Right renal pelvis (tissue), 4 donors: ENCODE measurements around the gene ZNF33A. TPM values are rescaled to one million over a fixed set of nuclear protein-coding genes. Genes with fewer than 3 reads are reported as not detected.
A peak's percentile ranks its signal among the peaks of the same experiment; 100 is the strongest.
"Not testable (repeated sequence)": the region's sequence is repeated elsewhere in the genome, so short reads cannot be mapped to it uniquely, and the experiment has no call there.

Experiments
- DNase-seq, 4 donors: peaks; one replicate each; pipeline ENCODE4 v3.0.0-alpha.2; 2013; ENCODE audit warnings: low read depth in 4 of 4, low spot score in 3 of 4, missing footprints in 1 of 4
- polyA plus RNA-seq, 4 donors: library from polyadenylated mRNA; unstranded; fragments of 120-200 nt; gene quantifications; one replicate each; pipeline ENCODE4 v1.2.1, GENCODE V29; 2013; ENCODE audit not compliant: insufficient read length in 4 of 4

Gene ZNF33A
- polyA plus RNA-seq, 4 donors: 36.3 to 52.1 (median 48.3) TPM

DNA sequence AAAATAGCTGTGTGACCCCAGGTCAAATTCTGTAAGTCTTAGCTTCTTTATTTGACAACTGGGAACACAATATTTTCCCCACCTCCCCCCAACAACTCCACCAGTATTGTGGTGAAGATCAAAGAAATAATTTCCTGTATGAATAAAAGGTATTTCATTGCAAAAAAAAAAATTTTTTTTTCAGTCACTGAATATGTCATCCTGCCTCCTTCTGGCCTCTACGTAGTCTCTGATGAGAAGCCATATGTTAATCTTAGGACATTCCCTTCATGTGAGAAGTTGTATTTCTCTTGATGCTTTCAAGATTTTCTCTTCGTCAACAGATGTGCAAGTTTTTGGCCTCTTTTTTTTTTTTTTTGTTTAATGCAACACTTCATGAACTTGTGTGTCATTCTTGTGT is 33.0 kb downstream of the ZNF33A start:
- no peak for DNase-seq

DNA sequence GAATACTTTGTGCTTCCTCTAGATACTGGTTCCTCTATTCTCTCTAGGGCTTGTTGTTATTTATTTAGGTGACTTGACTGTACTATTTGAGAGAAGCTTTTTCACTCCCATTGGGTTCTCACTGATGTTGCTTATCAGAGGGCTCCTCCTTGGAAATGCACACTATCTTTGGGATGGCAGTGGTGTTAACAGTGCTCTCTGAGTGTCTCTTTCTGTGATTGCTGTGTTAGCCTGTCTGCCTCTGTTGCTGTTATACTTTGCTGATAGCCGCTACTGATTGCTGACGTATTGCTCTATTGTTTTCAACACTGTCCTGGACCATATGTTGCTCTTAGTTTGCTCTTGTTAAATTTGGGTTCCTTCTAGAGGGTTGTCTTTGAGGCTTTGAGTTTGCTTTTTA is 34.7 kb downstream of the ZNF33A start:
- DNase-seq: no peak

DNA sequence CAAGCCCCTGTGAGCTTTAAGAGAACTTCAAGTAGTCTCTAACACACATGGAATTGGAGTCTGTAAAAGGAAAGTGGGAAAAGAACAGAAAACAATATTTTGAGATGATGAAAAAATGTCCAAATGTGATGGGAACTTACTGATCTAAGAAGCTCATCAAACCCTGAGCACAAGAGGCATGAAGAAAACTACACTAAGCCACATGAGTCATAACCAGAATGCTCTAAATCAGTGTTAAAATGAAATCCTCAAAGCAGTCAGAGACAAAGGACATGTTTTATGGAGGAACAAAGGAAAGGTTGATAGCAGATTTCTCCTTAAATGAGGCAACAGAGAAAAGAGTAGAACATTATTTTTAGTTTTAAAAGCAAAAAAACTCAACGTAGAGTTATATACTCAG is 37.2 kb downstream of the ZNF33A start:
- DNase-seq: no peak

DNA sequence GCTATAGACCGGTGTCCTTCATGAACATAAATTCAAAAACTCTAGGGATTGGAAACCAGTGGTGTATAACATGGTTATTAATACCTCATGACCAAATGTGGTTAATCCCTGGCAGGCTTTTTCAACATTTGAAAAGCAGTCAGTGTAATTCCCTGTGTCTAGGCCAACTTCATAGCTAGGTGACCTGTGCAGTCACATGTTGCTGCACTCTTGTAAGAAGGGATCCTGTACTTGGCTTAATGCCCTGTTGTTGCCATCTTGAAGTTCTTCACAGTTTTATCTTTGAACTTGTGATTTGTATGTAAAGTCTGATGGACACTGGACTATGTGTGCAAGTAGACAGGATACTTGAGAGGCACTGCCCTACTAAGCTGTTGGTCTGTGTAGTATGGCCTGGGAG is 39.7 kb downstream of the ZNF33A start:
- DNase-seq: no peak

DNA sequence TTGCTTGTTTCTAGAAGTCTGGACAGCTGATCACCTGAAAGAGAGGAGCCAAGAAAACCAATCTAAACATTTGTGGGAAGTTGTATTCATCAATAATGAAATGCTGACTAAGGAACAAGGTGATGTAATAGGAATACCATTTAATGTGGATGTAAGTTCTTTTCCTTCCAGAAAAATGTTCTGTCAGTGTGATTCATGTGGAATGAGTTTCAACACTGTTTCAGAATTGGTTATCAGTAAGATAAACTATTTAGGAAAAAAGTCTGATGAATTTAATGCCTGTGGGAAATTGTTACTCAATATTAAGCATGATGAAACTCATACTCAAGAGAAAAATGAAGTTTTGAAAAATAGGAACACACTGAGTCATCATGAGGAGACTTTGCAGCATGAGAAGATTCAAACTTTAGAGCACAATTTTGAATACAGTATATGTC is 43.9 kb downstream of the ZNF33A start:
- DNase-seq: no peak

DNA sequence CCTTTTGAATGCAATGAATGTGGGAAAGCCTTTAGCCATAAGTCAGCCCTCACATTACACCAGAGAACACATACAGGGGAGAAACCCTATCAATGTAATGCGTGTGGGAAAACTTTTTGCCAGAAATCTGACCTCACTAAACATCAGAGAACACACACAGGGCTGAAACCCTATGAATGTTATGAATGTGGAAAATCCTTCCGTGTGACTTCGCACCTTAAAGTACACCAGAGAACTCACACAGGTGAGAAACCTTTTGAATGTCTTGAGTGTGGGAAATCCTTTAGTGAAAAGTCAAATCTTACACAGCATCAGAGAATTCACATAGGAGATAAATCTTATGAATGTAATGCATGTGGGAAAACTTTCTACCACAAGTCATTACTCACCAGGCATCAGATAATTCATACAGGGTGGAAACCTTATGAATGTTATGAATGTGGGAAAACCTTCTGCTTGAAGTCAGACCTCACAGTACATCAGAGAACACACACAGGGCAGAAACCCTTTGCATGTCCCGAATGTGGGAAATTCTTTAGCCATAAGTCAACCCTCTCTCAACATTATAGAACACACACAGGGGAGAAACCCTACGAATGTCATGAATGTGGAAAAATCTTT is 44.9 kb downstream of the ZNF33A start:
- not testable (repeated sequence) for DNase-seq

DNA sequence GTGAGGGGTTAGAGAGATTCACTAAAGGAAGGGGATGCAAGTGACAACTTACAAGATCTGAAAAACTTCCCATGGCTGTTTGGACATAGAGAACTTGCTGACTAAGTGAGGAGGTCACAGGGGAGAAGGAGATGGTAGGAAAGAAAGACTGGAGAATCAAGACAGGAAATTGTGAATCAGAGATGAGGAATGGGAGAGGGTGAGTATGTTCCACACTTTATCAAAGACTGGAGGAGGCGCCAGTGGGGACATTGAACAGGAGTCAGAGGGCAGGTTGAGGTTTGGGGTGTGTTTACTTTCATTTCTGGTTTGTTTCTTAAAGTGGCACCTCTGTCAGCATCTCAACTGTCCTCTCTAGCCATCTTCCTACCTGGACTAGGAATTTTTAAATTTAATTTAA is 59.2 kb downstream of the ZNF33A start:
- DNase-seq: not testable (repeated sequence)

DNA sequence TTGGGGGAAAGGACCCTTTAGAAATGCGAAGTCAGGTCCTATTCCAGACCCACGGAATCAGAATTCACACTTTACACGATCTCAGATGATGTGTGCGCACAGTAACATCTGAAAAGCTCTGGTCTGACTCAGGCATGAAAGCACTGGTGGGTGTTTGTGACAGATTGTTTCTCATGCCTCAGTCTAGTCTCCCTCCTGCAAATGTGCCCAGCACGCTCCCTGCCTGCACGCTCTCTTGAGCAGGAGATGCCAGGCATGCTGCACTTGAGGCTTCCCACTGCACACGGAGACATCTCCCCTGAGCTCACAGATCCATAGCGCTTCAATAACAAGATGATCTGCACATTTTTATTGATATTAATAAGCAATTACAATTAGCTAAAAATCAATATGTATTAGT is 60.0 kb downstream of the ZNF33A start:
- DNase-seq: no peak

DNA sequence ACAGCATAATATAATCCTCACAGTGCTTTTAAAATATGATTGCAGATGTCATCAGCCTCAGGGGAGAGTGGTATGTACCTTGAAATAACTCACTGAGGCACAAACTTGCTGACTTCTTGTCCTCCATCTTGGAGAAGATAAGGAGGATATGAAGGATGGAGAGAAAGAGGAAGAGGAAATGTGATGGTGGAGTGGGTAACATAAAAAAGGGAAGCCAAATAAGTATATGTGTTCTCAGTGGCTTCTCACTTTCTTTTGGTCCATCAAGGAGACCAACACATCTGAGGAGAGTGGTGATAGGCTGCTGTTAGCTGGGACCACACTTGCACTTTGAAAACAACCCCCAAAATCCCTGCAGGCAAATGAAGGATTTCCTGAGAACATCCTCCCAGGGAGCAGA is 62.1 kb downstream of the ZNF33A start:
- no peak for DNase-seq

DNA sequence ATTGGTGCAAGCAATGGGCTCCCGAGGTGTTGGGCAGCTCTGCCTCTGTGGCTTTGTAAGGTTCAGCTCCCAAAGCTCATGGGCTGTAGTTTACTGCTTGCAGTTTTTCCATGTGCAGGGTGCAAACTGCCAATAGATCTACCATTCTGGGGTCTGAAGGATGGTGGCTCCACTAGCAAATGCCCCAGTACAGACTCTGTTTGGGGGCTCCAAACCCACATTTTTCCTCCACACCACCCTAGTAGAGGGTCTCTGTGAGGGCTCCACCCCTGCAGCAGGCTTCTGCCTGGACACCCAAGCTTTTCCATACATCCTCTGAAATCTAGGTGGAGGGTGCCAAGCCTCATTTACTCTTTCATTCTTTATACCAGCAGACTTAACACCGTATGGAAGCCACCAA is 66.2 kb downstream of the ZNF33A start:
- DNase-seq: no peak

DNA sequence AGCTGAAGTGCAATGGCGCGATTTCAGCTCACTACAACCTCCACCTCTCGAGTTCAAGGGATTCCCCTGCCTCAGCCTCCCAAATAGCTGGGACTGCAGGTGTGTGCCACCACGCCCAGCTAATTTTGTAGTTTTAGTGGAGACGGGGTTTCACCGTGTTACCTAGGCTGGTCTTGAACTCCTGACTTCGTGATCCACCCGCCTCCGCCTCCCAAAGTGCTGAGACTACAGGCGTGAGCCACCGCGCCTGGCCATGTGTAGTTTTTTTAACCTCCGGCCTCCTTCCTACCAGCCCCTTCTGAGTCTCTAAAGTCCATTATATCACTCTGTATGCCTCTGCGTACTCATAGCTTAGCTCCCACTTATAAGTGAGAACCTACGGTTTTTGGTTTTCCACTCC is 82.8 kb downstream of the ZNF33A start:
- DNase-seq: not testable (repeated sequence)

DNA sequence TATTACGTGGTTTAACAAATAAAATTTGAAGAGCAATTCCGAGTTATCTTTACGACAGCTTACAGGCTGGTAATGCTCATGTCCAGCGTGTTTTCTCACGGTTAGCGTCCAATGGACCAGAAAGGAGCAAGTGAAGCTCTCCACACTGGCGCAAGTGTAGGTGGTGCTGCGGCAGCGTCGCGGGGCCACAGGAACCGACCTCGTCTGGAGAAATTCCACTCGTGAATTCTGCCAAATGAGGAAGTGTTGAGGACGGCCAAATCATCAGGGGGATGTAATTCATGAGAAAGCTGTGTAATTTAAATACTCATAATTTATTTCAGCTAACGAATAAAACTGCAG is 83.3 kb downstream of the ZNF33A start:
- DNase-seq: no peak

DNA sequence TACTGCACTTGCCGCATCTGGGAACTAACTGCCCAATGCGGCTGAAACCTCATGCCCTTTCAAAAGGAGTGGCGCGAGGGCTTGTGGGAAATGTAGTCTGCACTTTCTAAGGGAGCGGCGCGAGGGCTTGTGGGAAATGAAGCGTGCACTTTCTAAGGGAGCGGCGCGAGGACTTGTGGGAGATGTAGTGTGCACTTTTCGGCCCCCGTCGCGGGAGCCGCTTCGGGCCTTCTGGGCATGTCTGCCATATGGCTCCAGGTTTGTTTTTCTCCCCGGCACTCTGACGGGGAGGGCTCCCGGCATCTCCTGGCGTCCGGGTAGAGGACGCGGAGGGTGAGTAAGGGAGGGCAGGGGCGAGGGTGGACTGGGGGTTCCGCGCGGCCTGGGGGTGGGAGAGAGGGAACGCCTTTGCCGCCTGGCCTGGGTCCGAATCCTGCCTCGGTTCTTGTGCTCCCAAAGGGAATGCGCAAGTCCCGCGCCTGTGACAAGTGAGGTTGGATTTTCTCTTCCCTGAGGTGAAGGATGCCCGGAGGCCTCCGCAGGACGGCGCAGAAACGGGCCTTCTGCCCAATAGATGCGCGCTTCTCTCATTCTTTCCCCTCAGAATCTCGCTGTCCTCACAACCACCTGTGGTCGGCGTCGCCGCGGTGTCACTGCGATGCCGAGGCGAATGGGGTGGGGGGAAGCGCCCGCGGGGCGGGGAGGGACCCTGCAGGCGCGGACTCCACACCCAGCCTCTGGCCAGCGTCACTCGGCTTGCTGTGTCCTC is 83.9 kb downstream of the ZNF33A start, which contains the start of gene ZNF37A:
TSS of gene ZNF37A (plus strand) at position 180 of the 769 bp plus-strand sequence. CDS start 2,281 bp downstream, outside the sequence.
- peak; percentile 85 to 96 (median 94) for DNase-seq

DNA sequence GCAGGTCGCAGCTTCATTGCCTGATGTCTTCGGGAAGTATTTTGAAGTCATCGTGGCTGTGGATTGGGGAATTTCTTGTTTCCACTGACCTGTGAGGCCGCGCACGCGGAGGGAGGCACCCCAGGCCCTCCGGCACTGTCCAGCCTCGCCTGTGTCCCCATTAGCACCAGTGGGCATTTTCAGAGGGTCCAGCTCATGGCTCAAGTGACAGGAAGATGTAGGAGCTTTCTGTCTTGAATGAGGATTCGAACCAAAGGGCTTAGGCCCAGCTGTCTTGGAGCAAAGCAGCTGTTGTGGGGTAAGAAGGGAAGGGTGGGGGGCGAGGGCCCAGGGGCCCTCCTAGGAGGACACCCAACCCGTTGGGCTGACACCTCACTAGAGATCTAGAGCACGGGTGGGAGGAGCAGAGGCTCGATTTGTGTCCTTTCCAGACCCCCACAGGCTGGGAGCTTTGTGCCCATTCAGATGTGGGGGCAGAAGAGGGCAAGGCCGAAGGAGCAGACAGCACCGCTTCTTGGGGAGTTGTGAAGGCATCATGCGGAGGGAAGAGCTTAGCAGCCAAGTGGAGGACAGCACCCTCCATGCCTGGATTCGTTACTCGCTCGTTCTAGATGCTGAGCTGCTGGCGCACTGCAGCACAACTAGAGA is 84.6 kb downstream of the ZNF33A start:
- no peak for DNase-seq

DNA sequence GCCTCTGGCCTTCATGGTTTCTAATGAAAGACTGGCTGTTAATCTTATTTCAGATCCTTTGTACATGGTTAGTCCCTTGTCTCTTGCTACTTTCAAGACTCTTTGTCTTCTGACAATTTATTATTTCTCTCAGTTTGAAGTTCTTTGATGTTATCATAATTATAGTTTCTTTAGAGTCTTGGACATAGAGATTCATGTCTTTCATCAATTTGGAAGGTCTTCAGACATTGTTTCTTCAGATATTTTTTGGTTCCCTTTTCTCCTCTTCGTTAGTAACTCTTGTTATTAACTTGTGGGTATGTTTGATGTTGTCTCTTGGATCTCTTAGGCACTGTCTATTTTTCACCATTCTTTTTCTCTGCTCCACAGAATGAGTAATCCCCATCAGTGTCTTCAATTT is 92.4 kb downstream of the ZNF33A start:
- DNase-seq: no peak

DNA sequence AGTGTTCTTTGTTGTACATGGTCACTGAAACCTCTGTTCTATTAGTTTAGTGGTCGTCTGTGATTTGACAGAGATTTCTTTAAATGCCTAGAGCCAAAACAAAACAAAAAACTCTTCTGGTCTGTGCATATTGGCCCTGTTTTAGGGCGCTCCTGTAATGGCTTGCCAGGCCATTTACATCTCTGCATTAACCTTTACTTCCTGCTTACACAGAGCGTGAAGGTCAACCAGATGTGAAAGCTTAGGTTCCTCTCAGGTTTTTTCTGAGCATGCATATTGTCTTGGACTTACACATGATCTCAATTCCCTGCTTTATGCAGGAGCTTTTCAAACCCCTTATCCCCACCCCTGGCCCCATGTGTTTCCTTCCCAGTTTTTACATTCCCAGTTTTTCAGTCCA is 93.3 kb downstream of the ZNF33A start:
- DNase-seq: no peak

DNA sequence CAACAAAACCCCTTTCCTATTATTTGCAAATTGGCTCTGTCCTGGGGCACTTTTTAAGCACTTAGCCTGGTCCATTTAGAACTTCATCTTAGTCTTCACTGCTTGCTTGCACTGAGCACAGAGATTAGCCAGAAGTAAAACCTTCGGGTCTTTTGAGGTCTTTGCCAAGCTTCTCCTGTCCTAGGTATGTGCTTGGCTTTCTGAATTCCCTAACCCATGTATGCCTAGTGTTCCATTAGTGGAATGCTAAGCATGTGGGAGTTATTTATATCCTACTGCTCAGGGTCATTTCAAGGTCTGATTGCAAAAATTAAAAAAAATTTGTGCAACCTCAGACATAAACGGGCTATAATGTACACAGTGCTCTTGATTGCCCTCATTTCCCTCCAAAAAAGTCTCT is 101.7 kb downstream of the ZNF33A start:
- no peak for DNase-seq

Other genes starting within 250 kb of the ZNF33A start
- 10 to 100 TPM; 30.8 to 37.8 (median 35.0) TPM for gene ZNF248, start 153.1 kb upstream of the ZNF33A start, polyA plus RNA-seq
- 10 to 100 TPM; 12.8 to 17.8 (median 16.2) TPM for gene ZNF25, start 34.0 kb upstream of the ZNF33A start, polyA plus RNA-seq
- 10 to 100 TPM; 16.9 to 22.5 (median 18.5) TPM for gene ZNF37A, start 83.7 kb downstream of the ZNF33A start, polyA plus RNA-seq